ENCODE measurements around the gene CILP.
"Not testable (repeated sequence)": the region's sequence is repeated elsewhere in the genome, so short reads cannot be mapped to it uniquely, and the experiment has no call there.

CILP gene

GRCh38 chr15:65184868-65185717 is 26.2 kb downstream of the CILP start, which contains the start of gene CLPX:
TSS of gene CLPX (minus strand) at chr15:65185342. CDS start at chr15:65185153, 189 bp downstream.
- in situ Hi-C loops (cut with MboI; ENCODE audit: low sequenced_read_pairs, unreplicated experiment) = loop anchor here (25.0 kb wide), 1 partner anchor 102 kb away; the partner anchor contains the start of genes PARP16 and RNU5A-1
- TF ChIP-seq, protein P1, sequence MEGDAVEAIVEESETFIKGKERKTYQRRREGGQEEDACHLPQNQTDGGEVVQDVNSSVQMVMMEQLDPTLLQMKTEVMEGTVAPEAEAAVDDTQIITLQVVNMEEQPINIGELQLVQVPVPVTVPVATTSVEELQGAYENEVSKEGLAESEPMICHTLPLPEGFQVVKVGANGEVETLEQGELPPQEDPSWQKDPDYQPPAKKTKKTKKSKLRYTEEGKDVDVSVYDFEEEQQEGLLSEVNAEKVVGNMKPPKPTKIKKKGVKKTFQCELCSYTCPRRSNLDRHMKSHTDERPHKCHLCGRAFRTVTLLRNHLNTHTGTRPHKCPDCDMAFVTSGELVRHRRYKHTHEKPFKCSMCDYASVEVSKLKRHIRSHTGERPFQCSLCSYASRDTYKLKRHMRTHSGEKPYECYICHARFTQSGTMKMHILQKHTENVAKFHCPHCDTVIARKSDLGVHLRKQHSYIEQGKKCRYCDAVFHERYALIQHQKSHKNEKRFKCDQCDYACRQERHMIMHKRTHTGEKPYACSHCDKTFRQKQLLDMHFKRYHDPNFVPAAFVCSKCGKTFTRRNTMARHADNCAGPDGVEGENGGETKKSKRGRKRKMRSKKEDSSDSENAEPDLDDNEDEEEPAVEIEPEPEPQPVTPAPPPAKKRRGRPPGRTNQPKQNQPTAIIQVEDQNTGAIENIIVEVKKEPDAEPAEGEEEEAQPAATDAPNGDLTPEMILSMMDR (IDR thresholded peaks at IDR 0.05; ENCODE audit: borderline replicate concordance, control extremely low read depth, extremely low read depth, insufficient read depth, missing control alignments) = no peak
- peak; percentile 95 for DNase-seq (ENCODE audit: low spot score)

GRCh38 chr15:65184305-65184867 is 26.9 kb downstream of the CILP start:
- in situ Hi-C loops (cut with MboI; ENCODE audit: low sequenced_read_pairs, unreplicated experiment) = loop anchor here (25.0 kb wide), 1 partner anchor 103 kb away; the partner anchor contains the start of genes PARP16 and RNU5A-1
- peak; percentile 64 for DNase-seq (ENCODE audit: low spot score)
- TF ChIP-seq, protein P1 (IDR thresholded peaks at IDR 0.05; ENCODE audit: borderline replicate concordance, control extremely low read depth, extremely low read depth, insufficient read depth, missing control alignments) = no peak

DNA sequence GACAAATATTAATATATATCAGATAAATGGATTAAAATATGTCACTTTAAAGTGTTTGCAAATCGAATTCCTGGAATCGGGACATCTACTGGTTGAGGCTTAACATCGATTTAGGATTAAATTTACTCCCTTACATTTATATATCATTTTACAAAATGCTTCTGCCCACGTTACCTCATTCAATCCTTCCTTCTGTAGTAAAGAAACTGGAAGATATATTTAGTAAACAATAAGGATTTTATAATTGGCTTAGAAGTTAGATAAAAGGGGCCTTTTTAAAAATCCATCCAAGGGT is 27.5 kb downstream of the CILP start:
- TF ChIP-seq, protein P1 (IDR thresholded peaks at IDR 0.05; ENCODE audit: borderline replicate concordance, control extremely low read depth, extremely low read depth, insufficient read depth, missing control alignments) = no peak
- no peak for DNase-seq (ENCODE audit: low spot score)
- in situ Hi-C loops (cut with MboI; ENCODE audit: low sequenced_read_pairs, unreplicated experiment) = loop anchor here (25.0 kb wide), 1 partner anchor 103 kb away; the partner anchor contains the start of genes PARP16 and RNU5A-1

DNA sequence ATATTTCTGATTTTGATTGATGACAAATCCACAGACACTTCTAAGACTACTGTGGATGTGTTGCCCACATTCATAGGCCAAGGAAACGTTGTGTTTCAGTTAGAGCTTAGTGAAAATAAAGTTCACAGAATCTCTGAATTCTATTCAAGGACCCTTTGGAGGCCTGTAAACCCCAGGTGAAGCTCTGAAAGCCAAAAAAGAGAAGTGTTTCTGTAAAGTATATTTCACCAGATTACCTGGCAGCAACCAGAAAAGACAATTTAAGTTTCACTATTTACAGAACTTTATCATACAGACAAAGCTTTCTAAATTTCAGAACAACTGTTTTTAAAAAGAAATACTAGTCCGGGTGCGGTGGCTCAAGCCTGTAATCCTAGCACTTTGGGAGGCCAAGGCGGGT is 28.7 kb downstream of the CILP start:
- in situ Hi-C loops (cut with MboI; ENCODE audit: low sequenced_read_pairs, unreplicated experiment) = loop anchor here (25.0 kb wide), 1 partner anchor 105 kb away; the partner anchor contains the start of genes PARP16 and RNU5A-1
- TF ChIP-seq, protein P1 (IDR thresholded peaks at IDR 0.05; ENCODE audit: borderline replicate concordance, control extremely low read depth, extremely low read depth, insufficient read depth, missing control alignments) = no peak
- peak; percentile 14 for DNase-seq (ENCODE audit: low spot score)

- in situ Hi-C loops (cut with MboI; ENCODE audit: low sequenced_read_pairs, unreplicated experiment) = loop anchor here (25.0 kb wide), 1 partner anchor 106 kb away; the partner anchor contains the start of genes PARP16 and RNU5A-1
- not testable (repeated sequence) for DNase-seq (ENCODE audit: low spot score)
Measured at GRCh38 chr15:65181582-65182353, 29.5 kb downstream of the CILP start.

- in situ Hi-C loops (cut with MboI; ENCODE audit: low sequenced_read_pairs, unreplicated experiment) = loop anchor here (25.0 kb wide), 1 partner anchor 107 kb away; the partner anchor contains the start of genes PARP16 and RNU5A-1
- DNase-seq (ENCODE audit: low spot score) = no peak
- TF ChIP-seq, protein P1 (IDR thresholded peaks at IDR 0.05; ENCODE audit: borderline replicate concordance, control extremely low read depth, extremely low read depth, insufficient read depth, missing control alignments) = no peak
Measured at GRCh38 chr15:65180167-65180566, 31.1 kb downstream of the CILP start.

All from GM13976 (cell line).